CD4-positive, alpha-beta T cell (primary cell): ENCODE data around the gene LRP8. TPM values are rescaled to one million over a fixed set of nuclear protein-coding genes. Genes with fewer than 3 reads are reported as not detected.

Experiments
- ATAC-seq: fragments of 200-7000 bp; cut with Tn5 transposase; one replicate; pipeline ENCODE4 v1.10.0; 2022; ENCODE audit warnings: mild to moderate bottlenecking; ENCODE audit not compliant: poor library complexity
- CTCF ChIA-PET: fragments of 350-600 bp; sonication (Branson Sonifier 250); formaldehyde crosslinking; loops from one replicate; lab custom pipeline; 2021; ENCODE audit warnings: antibody characterized with exemption, inconsistent platforms; lab: Charles Lee
- POLR2A ChIA-PET: fragments of 350-600 bp; sonication (Branson Sonifier 250); formaldehyde crosslinking; loops from one replicate; lab custom pipeline; 2021; ENCODE audit warnings: antibody characterized with exemption, inconsistent platforms; lab: Charles Lee
- DNase-seq, 14 experiments: peaks; one replicate each; pipeline ENCODE4 v3.0.0-alpha.2; 2013 to 2020; ENCODE audit warnings: mixed read lengths in 2 of 14
- H3K27ac ChIP-seq, 2 donors: one replicate each; pipeline versions ENCODE4 v1.5.1 to v1.7.0; 2013; ENCODE audit warnings: low read length in 2 of 2, low read depth in 1 of 2, mild to moderate bottlenecking in 1 of 2
- H3K27me3 ChIP-seq, 2 experiments: 1 replicate in 1 of 2; 2 replicates in 1 of 2; pipeline versions ENCODE4 v1.6.1 to v1.7.0; 2013; ENCODE audit warnings: low read length in 2 of 2, control low read depth in 1 of 2, mild to moderate bottlenecking in 1 of 2, moderate library complexity in 1 of 2; ENCODE audit not compliant: insufficient read depth in 2 of 2, control insufficient read depth in 1 of 2
- H3K36me3 ChIP-seq: one replicate; pipeline ENCODE4 v1.6.1; 2013; ENCODE audit warnings: low read length, control low read depth; ENCODE audit not compliant: insufficient read depth
- H3K4me1 ChIP-seq: one replicate; pipeline ENCODE4 v1.6.1; 2013; ENCODE audit warnings: low read length, control low read depth; ENCODE audit not compliant: insufficient read depth
- H3K4me3 ChIP-seq: one replicate; pipeline ENCODE4 v1.5.1; 2013; ENCODE audit warnings: mild to moderate bottlenecking, low read length, moderate library complexity
- H3K9me3 ChIP-seq, 2 experiments: 1 replicate in 1 of 2; 2 replicates in 1 of 2; pipeline versions ENCODE4 v1.6.1 to v1.7.0; 2013; ENCODE audit warnings: low read length in 2 of 2, mild to moderate bottlenecking in 2 of 2, control low read depth in 1 of 2, moderate library complexity in 1 of 2; ENCODE audit not compliant: control insufficient read depth in 1 of 2, insufficient read depth in 1 of 2
- H3K27ac Mint-ChIP-seq: one replicate; pipeline ENCODE4 v1.8.0; 2020; ENCODE audit warnings: mixed read lengths
- H3K27me3 Mint-ChIP-seq: one replicate; pipeline ENCODE4 v1.8.0; 2021; ENCODE audit warnings: mixed read lengths
- H3K36me3 Mint-ChIP-seq: one replicate; pipeline ENCODE4 v1.8.0; 2021; ENCODE audit warnings: low read depth, mixed read lengths
- H3K4me1 Mint-ChIP-seq: one replicate; pipeline ENCODE4 v1.8.0; 2021; ENCODE audit warnings: low read depth, mixed read lengths
- H3K4me3 Mint-ChIP-seq: one replicate; pipeline ENCODE4 v1.8.0; 2020; ENCODE audit warnings: mild to moderate bottlenecking, mixed read lengths
- H3K9me3 Mint-ChIP-seq: one replicate; pipeline ENCODE4 v1.8.0; 2020; ENCODE audit warnings: mixed read lengths
- CTCF ChIP-seq: fragments of 200-600 bp; IDR thresholded peaks from one replicate; pipeline ENCODE4 v1.8.0; 2022; ENCODE audit warnings: antibody characterized with exemption, mild to moderate bottlenecking
- intact Hi-C, 2 experiments: fragments of 100-400 bp; cut with DNase I in 1 of 2; cut with micrococcal nuclease in 1 of 2; formaldehyde crosslinking; loops; one replicate each; pipeline versions ENCODE4 v1.15.1 to v1.9.0; 2023 to 2025; cut with DNase I, micrococcal nuclease
- total RNA-seq, 174 experiments: library from RNA in 2 of 174; stranded (reverse) in 2 of 174; gene quantifications; one replicate each; pipeline ENCODE4 v1.2.3 and lab custom pipeline; 2021 to 2026

The LRP8 gene
- total RNA-seq, 2 experiments from 2014 or later = 8.1 to 11.5 TPM

- Mint-ChIP-seq H3K27me3 (no peaks in the 10 kb centered on the region), H3K4me3 (no peak overlapping the region), H3K27ac (no peak overlapping the region), H3K4me1 (peaks cover 21% of the 10 kb centered on the region), H3K36me3 (peaks cover 6% of the 10 kb centered on the region), H3K9me3 (peaks cover 9% of the 10 kb centered on the region)
- no peak for ATAC-seq
- intact Hi-C loops = no loop called here
- Histone ChIP-seq H3K4me3 (no peak overlapping the region), H3K27ac (no peak overlapping the region), H3K4me1 (no peaks in the 10 kb centered on the region), H3K36me3 (no peaks in the 10 kb centered on the region), H3K27me3 (no peaks in the 10 kb centered on the region), H3K9me3 (peaks cover 5 to 12% of the 10 kb centered on the region in 2 experiments)
- DNase-seq = peak in 1 of 14 experiments; percentile 11
- TF ChIP-seq CTCF = no peak
- ChIA-PET POLR2A (no interaction called here), CTCF (no interaction called here)
Observed at GRCh38 chr1:53361541-53361961, 33.7 kb upstream of the LRP8 start.

GRCh38 chr1:53359934-53360276, 32.0 kb upstream of the LRP8 start:
- Mint-ChIP-seq H3K27ac (no peak overlapping the region), H3K4me1 (peaks cover 6% of the 10 kb centered on the region), H3K27me3 (no peaks in the 10 kb centered on the region), H3K4me3 (no peak overlapping the region), H3K36me3 (peaks cover 6% of the 10 kb centered on the region), H3K9me3 (peaks cover 9% of the 10 kb centered on the region)
- DNase-seq = no peak
- Histone ChIP-seq H3K36me3 (no peaks in the 10 kb centered on the region), H3K9me3 (peaks cover 5 to 12% of the 10 kb centered on the region in 2 experiments), H3K4me1 (no peaks in the 10 kb centered on the region), H3K4me3 (no peak overlapping the region), H3K27ac (no peak overlapping the region), H3K27me3 (no peaks in the 10 kb centered on the region)
- intact Hi-C loops = no loop called here
- ChIA-PET POLR2A (no interaction called here), CTCF (no interaction called here)
- ATAC-seq = no peak
- TF ChIP-seq CTCF = no peak

- Histone ChIP-seq H3K27ac (no peak overlapping the region), H3K9me3 (peaks cover 5 to 12% of the 10 kb centered on the region in 2 experiments), H3K4me3 (no peak overlapping the region), H3K27me3 (no peaks in the 10 kb centered on the region), H3K36me3 (no peaks in the 10 kb centered on the region), H3K4me1 (no peaks in the 10 kb centered on the region)
- intact Hi-C loops = no loop called here
- ChIA-PET POLR2A (interaction anchor here (1.8 kb wide), 1 partner anchor 9 kb away, joined by 4 read pairs; no protein-coding TSS in a partner anchor), CTCF (no interaction called here)
- H3K27ac Mint-ChIP-seq = no peak overlapping the region
- no peak overlapping the region for H3K4me3 Mint-ChIP-seq
- peaks cover 4% of the 10 kb centered on the region for H3K4me1 Mint-ChIP-seq
- H3K36me3 Mint-ChIP-seq = peaks cover 6% of the 10 kb centered on the region
- no peak for TF ChIP-seq CTCF
- H3K27me3 Mint-ChIP-seq = no peaks in the 10 kb centered on the region
- DNase-seq (no peak), ATAC-seq (no peak)
- peaks cover 9% of the 10 kb centered on the region for H3K9me3 Mint-ChIP-seq
Observed at GRCh38 chr1:53359225-53359933, 31.5 kb upstream of the LRP8 start.
